ENCODE data around the gene SPR.

The SPR gene

DNA sequence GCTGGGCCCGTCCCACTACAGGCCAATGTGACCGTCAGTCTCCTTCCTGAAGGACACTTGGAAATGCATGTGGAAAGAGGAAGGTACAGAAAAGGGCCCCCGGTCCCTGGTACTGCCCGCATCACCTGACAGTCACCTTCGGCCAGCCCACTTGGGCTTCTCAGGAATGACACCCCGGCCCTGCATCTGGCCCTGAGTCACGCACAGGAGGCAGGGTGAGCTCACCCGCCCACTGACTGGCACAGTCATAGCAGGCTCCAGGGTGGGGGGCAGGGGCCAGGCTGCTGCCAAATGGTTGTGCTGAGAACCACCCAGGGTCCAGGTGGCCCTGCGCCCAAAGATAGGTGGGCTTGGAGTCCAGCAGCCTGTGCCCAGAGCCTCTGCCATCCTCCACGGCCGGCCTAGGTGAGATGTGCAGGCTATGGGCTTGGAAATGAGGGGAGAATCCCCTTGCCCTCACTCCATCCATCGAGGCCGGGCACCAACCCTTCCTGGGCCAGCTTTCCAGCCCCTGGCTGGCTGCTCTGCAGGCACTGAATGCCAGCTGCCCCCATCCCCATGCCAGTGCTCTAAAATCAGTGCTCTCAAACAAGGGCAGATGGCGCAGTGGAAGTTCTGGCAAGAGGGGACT, 44.2 kb downstream of the SPR start:
- DNase-seq (ENCODE audit: low spot score) = no peak

DNA sequence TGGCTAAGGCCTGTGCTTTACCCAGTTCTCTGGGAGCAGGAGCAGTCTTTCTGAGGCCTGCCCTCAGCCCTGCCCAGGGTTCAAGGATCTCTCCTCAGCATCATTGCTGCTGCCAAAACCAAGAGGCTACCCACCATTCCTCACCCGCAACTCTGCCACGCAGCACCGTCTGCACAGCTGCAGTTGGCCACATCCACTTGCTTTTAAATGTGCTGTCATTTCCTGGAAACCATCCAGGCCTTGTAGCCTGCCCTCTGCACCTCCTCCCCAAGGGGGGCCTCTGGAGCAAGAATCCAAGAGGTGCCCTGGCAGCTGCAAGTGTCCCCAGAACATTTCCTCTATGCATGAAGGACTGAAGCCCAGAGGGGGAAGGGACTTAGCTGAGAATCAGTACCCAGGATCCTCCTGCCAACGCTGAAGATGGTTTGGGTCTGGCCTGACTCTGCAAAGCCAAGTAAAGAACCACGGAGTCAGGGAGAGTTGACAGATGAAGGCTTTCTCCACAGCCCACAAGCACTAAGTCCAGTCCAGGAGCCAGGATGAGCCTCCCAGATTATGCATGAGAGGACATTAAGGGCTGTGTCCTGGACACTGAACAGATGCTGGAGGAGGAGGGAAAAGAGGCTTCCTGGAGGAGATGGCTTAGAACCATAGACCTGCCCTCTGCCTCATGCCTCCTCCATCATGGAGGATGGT, 45.0 kb downstream of the SPR start:
- no peak for DNase-seq (ENCODE audit: low spot score)

DNA sequence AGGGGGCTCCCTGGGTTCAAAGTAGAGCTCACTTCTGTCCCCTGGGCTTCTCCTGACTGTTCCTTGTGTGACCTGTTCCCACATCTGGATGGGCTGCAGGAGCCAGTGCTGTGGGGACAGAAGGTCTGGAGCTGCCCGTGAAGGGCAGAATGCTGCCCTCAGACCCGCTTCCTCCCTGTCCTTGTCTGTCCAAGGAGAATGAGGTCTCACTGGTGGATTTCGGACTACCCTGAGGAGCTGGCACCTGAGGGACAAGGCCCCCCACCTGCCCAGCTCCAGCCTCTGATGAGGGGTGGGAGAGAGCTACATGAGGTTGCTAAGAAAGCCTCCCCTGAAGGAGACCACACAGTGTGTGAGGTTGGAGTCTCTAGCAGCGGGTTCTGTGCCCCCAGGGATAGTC, 45.6 kb downstream of the SPR start:
- no peak for DNase-seq (ENCODE audit: low spot score)

DNA sequence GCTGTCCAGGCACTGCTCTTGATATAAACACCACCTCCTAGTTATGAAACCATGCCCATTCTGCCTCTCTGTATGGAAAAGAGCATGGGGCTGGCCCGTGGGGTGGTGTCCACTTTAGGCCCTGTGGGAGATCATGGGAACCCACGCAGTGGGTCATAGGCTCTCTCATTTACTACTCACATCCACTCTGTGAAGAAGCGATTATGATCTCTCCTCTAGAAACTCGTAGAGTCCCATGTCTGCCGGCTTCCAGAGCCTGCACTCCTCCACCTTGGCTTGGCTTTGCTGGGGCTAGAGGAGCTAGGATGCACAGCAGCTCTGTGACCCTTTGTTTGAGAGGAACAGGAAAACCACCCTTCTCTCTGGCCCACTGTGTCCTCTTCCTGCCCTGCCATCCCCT, 46.0 kb downstream of the SPR start:
- DNase-seq (ENCODE audit: low spot score) = no peak

DNA sequence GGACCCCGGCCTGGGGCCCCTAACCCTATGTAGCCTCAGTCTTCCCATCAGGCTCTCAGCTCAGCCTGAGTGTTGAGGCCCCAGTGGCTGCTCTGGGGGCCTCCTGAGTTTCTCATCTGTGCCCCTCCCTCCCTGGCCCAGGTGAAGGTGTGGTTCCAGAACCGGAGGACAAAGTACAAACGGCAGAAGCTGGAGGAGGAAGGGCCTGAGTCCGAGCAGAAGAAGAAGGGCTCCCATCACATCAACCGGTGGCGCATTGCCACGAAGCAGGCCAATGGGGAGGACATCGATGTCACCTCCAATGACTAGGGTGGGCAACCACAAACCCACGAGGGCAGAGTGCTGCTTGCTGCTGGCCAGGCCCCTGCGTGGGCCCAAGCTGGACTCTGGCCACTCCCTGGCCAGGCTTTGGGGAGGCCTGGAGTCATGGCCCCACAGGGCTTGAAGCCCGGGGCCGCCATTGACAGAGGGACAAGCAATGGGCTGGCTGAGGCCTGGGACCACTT, 46.5 kb downstream of the SPR start:
- DNase-seq (ENCODE audit: low spot score) = no peak

DNA sequence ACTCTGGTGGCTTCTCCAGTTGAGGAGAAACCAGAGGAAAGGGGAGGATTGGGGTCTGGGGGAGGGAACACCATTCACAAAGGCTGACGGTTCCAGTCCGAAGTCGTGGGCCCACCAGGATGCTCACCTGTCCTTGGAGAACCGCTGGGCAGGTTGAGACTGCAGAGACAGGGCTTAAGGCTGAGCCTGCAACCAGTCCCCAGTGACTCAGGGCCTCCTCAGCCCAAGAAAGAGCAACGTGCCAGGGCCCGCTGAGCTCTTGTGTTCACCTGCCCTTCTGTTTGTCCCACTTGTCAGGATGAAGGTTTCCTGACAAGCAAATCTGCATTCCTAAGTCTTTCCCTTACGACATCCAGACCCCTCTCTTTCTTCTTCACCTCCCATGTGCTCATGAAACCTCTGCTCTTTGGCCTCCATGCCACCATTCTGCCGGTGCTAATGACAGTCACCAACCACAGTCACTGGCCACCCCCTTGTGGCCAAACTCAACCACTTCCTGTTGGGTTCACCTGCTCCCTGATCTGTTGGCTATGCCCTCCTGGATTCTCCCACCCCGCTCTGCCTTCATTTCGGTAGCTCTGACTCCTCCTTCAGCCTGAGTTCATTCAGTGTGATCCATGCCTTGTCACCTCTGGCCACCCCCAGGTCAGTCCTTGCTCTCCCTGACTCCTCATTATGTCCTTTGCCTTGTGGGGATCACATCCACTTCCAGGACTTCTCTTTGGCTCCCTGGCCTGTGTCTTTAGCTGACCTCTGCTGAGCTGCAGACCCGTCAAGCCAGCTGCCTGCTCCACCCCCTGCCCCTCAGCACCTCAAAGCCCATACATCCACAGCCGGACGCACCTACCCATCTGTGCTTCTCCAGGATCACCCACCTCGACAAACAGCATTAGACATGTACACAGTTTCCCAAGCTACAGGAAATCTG, 47.7 kb downstream of the SPR start:
- DNase-seq (ENCODE audit: low spot score) = no peak

DNA sequence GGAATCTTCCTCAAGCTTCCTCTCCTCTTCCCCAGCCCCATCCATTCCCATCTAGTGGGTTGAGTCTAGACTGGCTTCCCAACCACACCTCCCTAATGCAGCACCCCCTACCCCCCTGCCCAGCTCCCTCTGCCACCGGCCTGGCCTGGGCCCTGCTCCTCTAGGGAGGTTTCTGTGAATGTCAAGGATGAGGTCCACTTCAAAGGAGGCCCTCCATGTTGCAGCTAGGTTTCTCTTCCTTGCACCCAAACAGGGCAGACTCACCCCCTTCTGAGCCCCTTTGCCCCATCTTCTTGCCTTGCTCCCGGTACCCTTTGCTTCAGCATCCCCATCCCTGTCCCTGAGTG, 48.4 kb downstream of the SPR start:
- no peak for DNase-seq (ENCODE audit: low spot score)

DNA sequence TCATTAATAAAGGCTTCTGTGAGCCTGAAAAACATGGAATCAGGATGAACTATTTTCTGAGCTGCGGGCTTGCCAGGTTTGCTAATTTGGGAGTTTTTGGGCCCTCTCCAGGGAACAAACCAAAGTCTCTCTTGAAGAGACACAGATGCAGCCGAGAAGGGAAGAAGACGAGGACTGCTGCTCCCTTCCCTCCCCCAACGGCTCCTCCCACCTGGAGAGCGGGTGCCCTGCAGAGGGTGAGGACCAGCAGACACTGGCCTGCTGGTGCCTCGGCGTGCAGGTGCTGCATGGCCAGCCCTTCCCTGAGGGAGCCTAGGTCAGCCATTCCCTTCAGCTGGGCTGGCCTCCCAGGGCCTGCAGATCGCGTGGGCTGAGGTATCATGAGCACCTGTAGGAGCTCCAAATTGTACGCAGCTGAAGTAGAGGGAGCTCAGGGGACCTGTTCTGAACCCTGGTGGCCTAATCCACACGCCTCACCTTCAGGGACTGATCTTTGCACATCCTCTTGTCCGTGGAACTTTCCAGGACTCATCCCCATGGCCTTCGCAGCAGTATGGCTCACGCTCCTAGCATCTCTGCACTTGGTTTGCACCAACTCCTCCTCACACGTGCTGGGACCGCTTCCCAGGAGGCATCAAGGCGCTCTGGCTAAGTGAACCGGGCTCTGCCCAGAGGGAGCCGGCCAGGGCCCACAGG, 49.6 kb downstream of the SPR start:
- DNase-seq (ENCODE audit: low spot score) = no peak

DNA sequence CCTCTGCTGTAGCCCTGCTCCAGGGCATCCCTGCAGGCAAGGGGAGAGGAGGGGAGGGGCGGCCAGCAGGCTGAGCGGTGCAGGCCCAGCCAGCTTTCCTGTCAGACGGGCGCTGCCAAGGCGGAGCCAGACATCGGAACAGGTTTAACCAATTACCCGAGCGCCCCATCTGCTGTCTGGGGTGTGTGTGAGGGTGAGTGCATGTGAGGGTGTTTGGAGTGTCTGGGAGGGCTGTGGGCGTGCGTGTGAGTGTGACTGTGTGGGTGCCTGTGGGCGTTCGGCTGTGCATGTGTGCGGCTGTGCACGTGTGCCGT, 50.1 kb downstream of the SPR start:
- no peak for DNase-seq (ENCODE audit: low spot score)

DNA sequence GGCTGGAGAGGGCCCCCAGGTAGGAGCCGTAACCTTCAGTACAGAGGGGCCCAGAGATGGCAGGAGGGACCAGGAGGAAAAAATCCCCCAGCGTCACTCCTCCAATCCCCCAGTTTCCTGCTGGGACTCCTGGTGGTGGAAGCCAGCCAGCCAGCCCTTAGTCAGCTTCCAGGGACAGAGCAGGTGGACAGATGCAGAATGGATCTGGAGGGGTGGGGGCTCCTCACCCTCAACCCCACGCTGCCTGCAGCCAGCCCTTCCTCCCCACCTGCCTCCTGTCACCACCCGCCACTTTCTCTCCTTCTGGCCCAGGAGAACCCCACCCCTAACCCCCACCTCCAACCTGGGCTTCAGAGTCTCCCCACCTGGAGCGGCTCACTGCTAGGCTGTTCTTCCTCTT, 51.2 kb downstream of the SPR start:
- no peak for DNase-seq (ENCODE audit: low spot score)

DNA sequence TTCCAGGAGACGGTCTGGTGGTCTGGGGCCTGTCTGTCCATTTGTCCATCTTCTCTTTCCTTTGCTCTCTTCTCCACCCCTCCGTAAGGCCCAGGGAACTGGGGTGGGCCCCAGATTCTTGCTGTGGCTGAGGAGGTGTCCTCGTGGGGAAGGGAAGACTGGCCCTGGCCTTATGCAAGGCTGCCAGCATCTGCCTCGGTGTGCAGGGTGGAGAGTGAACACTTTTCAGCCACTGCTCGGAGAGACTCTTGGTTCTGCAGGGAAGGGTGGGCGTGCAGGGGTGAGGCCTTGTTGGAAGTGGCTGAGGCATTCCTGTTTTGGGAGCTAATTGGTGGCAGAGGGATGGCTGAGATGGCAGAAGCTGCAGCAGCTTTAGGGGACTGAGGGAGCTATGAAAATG, 53.2 kb downstream of the SPR start:
- DNase-seq (ENCODE audit: low spot score) = no peak

DNA sequence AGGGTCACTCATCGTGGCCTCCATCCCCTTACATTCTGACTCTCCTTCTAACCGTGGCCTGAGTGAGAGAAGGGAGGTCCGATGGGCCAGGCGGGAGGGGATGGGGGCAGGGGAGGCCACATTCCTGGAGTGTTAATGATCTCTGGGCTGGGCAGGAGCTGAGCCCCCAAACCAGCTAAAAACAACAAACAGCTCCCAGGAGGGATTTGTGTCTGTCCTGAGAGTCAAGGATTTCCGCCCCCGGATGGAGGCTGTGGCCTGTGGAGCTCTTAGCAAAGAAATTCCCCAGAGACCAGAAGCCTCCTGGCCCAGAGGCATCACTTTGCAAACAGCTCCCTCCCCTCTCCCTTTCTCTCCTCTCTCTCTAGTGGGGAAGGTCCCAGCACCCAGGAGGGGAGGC, 53.6 kb downstream of the SPR start:
- DNase-seq (ENCODE audit: low spot score) = no peak
